GM12864 (cell line): Measurements from ENCODE around the gene SMC1A.

Experiments used
- DNase-seq: peaks from one replicate; pipeline ENCODE4 v3.0.0-alpha.2; 2011; ENCODE audit warnings: low read depth
- H3K4me3 ChIP-seq: 2 replicates; pipeline ENCODE4 v1.5.1; 2011; ENCODE audit warnings: mild to moderate bottlenecking, low read depth, low read length, control low read depth
- TF ChIP-seq, protein P1 (sequence below): IDR thresholded peaks from 2 replicates; pipeline ENCODE4 v1.5.1; 2011; ENCODE audit warnings: low read depth, mild to moderate bottlenecking, moderate library complexity, low read length, control low read depth, inconsistent platforms; ENCODE audit errors: missing control alignments

The SMC1A gene

DNA sequence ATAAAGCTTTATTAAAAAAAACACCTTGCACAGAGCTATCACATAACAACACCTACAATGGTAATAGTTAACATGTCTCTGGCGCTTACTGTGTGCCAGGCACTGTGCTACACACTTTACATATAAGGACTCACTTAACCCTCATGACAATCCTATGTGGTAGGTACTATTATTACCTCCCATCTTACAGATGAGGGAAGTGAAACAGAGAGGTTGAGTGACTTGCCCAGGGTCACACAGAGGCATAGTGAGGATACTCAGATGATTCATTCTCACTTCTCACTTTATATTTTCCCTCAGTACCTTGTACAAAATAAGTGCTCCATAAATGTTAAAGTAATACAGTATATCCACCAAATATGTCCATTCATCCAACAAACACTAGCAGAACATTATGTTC is 97.7 kb downstream of the SMC1A start:
- H3K4me3 ChIP-seq = no peak overlapping the region
- no peak for DNase-seq
- TF ChIP-seq, protein P1, sequence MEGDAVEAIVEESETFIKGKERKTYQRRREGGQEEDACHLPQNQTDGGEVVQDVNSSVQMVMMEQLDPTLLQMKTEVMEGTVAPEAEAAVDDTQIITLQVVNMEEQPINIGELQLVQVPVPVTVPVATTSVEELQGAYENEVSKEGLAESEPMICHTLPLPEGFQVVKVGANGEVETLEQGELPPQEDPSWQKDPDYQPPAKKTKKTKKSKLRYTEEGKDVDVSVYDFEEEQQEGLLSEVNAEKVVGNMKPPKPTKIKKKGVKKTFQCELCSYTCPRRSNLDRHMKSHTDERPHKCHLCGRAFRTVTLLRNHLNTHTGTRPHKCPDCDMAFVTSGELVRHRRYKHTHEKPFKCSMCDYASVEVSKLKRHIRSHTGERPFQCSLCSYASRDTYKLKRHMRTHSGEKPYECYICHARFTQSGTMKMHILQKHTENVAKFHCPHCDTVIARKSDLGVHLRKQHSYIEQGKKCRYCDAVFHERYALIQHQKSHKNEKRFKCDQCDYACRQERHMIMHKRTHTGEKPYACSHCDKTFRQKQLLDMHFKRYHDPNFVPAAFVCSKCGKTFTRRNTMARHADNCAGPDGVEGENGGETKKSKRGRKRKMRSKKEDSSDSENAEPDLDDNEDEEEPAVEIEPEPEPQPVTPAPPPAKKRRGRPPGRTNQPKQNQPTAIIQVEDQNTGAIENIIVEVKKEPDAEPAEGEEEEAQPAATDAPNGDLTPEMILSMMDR = no peak
